Panc1 (cell line): Measurements from ENCODE around the gene NEXN. TPM values are rescaled to one million over a fixed set of nuclear protein-coding genes. Genes with fewer than 3 reads are reported as not detected.

Experiments
- ATAC-seq: fragments of 200-7000 bp; cut with Tn5 transposase; 2 replicates; pipeline ENCODE4 v1.9.1; 2020; ENCODE audit warnings: mild to moderate bottlenecking, moderate library complexity
- BruUV-seq: library from RNA; stranded (reverse); fragments of 400-500 nt; replicated peaks from 2 replicates; lab custom pipeline; 2021; lab: Mats Ljungman, UMichigan
- CTCF ChIA-PET: fragments of 300-600 bp; sonication (Branson Sonifier 250); formaldehyde crosslinking; loops from one replicate; lab custom pipeline; 2022; ENCODE audit warnings: antibody characterized with exemption; lab: Charles Lee
- POLR2A ChIA-PET: fragments of 300-600 bp; sonication (Branson Sonifier 250); formaldehyde crosslinking; loops from one replicate; lab custom pipeline; 2022; ENCODE audit warnings: antibody characterized with exemption; lab: Charles Lee
- DNase-seq: peaks from one replicate; pipeline ENCODE4 v3.0.0-alpha.2; 2010; ENCODE audit warnings: low read depth, low spot score
- H3K27ac ChIP-seq: 2 replicates; pipeline ENCODE4 v1.5.1; 2011; ENCODE audit warnings: mild to moderate bottlenecking, low read length, inconsistent platforms
- H3K27me3 ChIP-seq: fragments of 200-500 bp; sonication (Bioruptor generic); 2 replicates; pipeline ENCODE4 v1.6.0; 2014; ENCODE audit warnings: low read length, inconsistent platforms; ENCODE audit not compliant: control insufficient read depth, insufficient read depth
- H3K36me3 ChIP-seq: fragments of 200-500 bp; sonication (Bioruptor generic); 2 replicates; pipeline ENCODE4 v1.5.1; 2014; ENCODE audit warnings: inconsistent platforms, mild to moderate bottlenecking, low read length, moderate library complexity; ENCODE audit not compliant: control insufficient read depth, insufficient read depth
- H3K4me1 ChIP-seq: 2 replicates; pipeline ENCODE4 v1.5.1; 2011; ENCODE audit warnings: inconsistent platforms, mild to moderate bottlenecking, low read length, moderate library complexity; ENCODE audit not compliant: control insufficient read depth, insufficient read depth
- H3K4me3 ChIP-seq, 2 experiments: 2 replicates each; pipeline ENCODE4 v1.5.1; 2011 to 2012; ENCODE audit warnings: low read depth in 2 of 2, low read length in 2 of 2, mild to moderate bottlenecking in 2 of 2, inconsistent platforms in 1 of 2, moderate library complexity in 1 of 2
- H3K9me3 ChIP-seq: fragments of 200-500 bp; sonication (Bioruptor generic); 2 replicates; pipeline ENCODE4 v1.5.1; 2014; ENCODE audit warnings: low read depth, mild to moderate bottlenecking, inconsistent platforms, low read length, moderate library complexity; ENCODE audit not compliant: control insufficient read depth, insufficient read depth
- CTCF ChIP-seq: fragments of 450-650 bp; IDR thresholded peaks from 2 replicates; pipeline ENCODE4 v1.5.1; 2017; ENCODE audit warnings: mild to moderate bottlenecking
- POLR2AphosphoS5 ChIP-seq: IDR thresholded peaks from 2 replicates; pipeline ENCODE4 v1.6.1; 2012; ENCODE audit warnings: mild to moderate bottlenecking, low read depth, low read length, moderate library complexity
- REST ChIP-seq, 2 experiments: IDR thresholded peaks; 2 replicates each; pipeline ENCODE4 v1.6.1; 2011 to 2012; ENCODE audit warnings: low read depth in 2 of 2, control low read depth in 1 of 2, low read length in 1 of 2, mild to moderate bottlenecking in 1 of 2, moderate library complexity in 1 of 2; ENCODE audit not compliant: insufficient read depth in 1 of 2
- SIN3A ChIP-seq: IDR thresholded peaks from 2 replicates; pipeline ENCODE4 v1.6.1; 2012; ENCODE audit warnings: low read depth, mild to moderate bottlenecking, low read length, moderate library complexity, borderline replicate concordance; ENCODE audit not compliant: insufficient read depth
- TCF7L2 ChIP-seq: IDR thresholded peaks from 2 replicates; pipeline ENCODE4 v1.6.1; 2011; ENCODE audit warnings: mild to moderate bottlenecking, low read depth, low read length, inconsistent platforms
- in situ Hi-C: cut with HindIII; loops from 2 replicates; pipeline ENCODE4 v1.10.0; 2016; ENCODE audit warnings: low sequenced_read_pairs, low pct_unique_long_range_greater_than_20kb
- intact Hi-C: fragments of 100-400 bp; cut with micrococcal nuclease; formaldehyde crosslinking; loops from one replicate; pipeline ENCODE4 v1.10.0; 2022; ENCODE audit not compliant: unreplicated experiment
- total RNA-seq: library from RNA; stranded (reverse); gene quantifications from one replicate; pipeline ENCODE4 v1.2.1, GENCODE V29; 2021; ENCODE audit not compliant: unreplicated experiment

NEXN gene
- total RNA-seq, 1 experiment from 2014 or later: 5.4 TPM

- in situ Hi-C loops (no loop called here), intact Hi-C loops (no loop called here)
- no peaks in the 10 kb centered on the region for H3K9me3 ChIP-seq
- H3K36me3 ChIP-seq: no peaks in the 10 kb centered on the region
- ATAC-seq (no peak), DNase-seq (no peak)
- H3K27ac ChIP-seq: no peak overlapping the region
- ChIA-PET CTCF (no interaction called here), POLR2A (no interaction called here)
- no peaks in the 10 kb centered on the region for H3K4me1 ChIP-seq
- H3K27me3 ChIP-seq: no peaks in the 10 kb centered on the region
- BruUV-seq: no TSS peak
- TF ChIP-seq POLR2AphosphoS5: no peak
- TF ChIP-seq TCF7L2: no peak
- no peak for TF ChIP-seq SIN3A
- TF ChIP-seq REST (IDR thresholded peaks at IDR 0.05; ENCODE audit: insufficient read depth in 1 of 2, low read depth in 2 of 2, low read length in 1 of 2): no peak
- no peak for TF ChIP-seq CTCF
- no peak overlapping the region for H3K4me3 ChIP-seq
These were observed 15.8 kb upstream of the NEXN start for GRCh38 chr1:77872645-77873044.

DNA sequence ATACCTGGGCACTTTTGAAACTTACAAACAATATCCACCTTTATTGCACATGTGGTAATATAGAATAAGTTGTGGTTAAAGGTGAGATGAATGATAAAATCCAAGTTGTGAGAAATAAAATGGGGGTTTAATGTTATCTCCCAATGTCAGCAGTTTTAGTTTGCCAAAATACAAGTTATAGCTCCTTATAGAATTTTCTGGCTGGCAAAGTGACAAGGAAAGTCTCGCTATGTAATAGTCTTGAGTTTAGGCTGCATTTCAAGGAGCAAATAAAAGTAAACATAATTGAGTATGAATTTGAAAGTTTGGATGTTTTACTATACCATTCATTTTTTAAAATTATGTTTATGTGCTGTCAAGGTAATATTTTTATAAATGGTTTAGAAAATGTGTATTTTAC is 15.0 kb upstream of the NEXN start:
- Histone ChIP-seq H3K27me3 (no peaks in the 10 kb centered on the region), H3K36me3 (no peaks in the 10 kb centered on the region), H3K27ac (no peak overlapping the region), H3K4me1 (no peaks in the 10 kb centered on the region), H3K4me3 (no peak overlapping the region), H3K9me3 (no peaks in the 10 kb centered on the region)
- no peak for DNase-seq
- TF ChIP-seq SIN3A (no peak), CTCF (no peak), POLR2AphosphoS5 (no peak)
- no TSS peak for BruUV-seq
- intact Hi-C loops: no loop called here
- in situ Hi-C loops: no loop called here
- ATAC-seq: no peak
- POLR2A ChIA-PET: no interaction called here
- CTCF ChIA-PET: no interaction called here
